ENCODE measurements around the gene UPK2.
"Not testable (repeated sequence)": the region's sequence is repeated elsewhere in the genome, so short reads cannot be mapped to it uniquely, and the experiment has no call there.

Gene UPK2

DNA sequence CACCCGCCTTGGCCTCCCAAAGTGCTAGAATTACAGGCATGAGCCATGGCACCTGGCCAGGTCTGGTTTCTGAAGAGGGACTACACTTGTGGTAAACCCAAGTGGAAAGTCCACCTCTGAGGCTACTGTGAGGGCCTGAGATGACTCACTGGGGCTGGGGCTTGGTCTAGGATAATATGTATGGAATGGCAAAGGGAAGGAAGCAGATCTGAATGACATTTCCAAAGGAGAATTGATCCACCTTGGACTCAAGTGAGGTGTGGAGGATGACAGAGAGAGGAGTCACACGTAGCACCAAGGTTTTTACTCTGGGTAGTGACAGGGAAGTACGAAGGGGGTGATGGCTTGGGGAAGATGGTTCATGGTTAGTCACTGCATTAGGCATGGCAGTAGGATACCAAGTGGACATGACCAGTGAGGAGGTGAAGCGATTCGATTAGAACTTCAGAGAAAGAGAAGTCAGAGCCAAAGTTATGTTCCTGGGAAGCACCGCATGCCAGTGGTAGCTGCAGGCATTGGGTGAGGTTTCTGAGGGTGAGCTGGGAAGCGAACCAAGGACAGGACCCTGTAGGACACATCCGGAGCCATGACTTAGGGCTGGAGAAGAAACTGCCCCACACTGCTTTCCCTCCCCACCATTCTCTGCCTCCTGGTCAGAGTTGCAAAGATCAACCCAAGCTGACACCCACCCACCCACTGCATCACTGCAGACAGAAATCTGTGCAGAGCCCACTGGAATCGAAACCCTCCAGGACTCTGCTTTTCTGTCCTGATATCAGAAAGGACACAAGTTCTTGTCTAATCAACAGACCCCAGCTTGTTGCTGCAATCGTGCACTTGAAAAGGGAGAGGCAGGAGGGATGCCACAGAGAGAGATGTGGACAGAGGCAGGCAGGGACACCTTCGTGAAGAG lies 17.4 kb upstream of the UPK2 start:
- DNase-seq (ENCODE audit: low spot score): no peak

GRCh38 chr11:118939404-118939915 lies 16.6 kb upstream of the UPK2 start:
- DNase-seq (ENCODE audit: low spot score): no peak

GRCh38 chr11:118939953-118940598 lies 16.0 kb upstream of the UPK2 start:
- DNase-seq (ENCODE audit: low spot score): no peak

DNA sequence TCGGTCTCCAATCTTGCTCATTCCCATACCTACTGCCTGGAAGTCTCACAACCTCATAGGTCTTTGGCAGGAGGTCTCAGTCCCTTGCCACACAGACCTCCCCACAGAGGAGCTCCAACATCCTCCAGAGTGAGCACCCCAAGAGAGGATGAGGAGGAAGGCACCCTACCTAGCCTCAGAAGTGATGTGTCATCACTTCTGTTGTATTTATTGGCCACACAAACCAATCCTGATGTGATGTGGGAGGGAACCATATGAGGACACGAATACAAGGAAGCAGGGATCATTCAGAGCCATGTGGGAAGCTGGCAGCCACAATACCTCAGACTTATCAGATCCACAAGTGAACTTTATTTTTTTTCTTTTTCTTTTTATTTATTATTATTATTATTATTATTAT lies 9.0 kb upstream of the UPK2 start:
- no peak for DNase-seq (ENCODE audit: low spot score)

DNA sequence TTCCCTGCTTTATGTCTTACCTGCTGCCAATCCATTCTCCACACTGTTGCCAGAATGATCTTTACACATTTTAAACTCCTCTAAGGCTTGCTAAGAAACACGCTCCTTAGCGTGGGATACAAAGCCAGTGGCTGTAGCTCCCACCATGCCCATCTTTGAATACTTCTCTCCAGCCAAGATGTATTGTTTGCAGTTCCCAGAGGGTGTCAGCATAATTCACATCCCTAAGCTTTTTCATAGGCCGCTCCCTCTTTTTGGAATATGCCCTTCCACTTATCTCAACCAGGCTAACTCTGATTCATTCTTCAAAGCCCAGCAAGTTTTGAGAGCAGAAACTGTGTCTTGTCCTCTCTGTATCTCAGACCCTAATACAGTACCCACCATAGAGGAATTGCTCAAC lies 8.1 kb upstream of the UPK2 start:
- DNase-seq (ENCODE audit: low spot score): no peak

- no peak for DNase-seq (ENCODE audit: low spot score)
Observed at GRCh38 chr11:118953265-118953664, 2.8 kb upstream of the UPK2 start.

DNA sequence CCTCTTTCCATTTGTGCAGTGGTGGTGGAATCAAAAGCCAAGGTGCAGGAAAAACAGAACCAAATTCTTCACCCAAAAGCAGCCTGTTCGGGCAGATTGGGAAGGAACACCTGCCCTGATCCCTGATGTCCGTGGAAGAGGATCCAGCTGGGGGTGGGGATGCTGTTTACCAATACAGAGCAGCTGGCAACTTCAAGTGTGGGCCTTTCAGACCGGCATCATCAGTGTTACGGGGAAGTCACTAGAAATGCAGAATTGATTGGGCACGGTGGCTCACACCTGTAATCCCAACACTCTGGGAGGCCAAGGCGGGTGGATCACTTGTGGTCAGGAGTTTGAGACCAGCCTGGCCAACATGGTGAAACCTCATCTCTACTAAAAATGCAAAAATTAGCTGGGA lies 2.1 kb upstream of the UPK2 start:
- DNase-seq (ENCODE audit: low spot score): not testable (repeated sequence)

- DNase-seq (ENCODE audit: low spot score): no peak
Observed at GRCh38 chr11:118956847-118957469, 860 bp downstream of the UPK2 start.

DNA sequence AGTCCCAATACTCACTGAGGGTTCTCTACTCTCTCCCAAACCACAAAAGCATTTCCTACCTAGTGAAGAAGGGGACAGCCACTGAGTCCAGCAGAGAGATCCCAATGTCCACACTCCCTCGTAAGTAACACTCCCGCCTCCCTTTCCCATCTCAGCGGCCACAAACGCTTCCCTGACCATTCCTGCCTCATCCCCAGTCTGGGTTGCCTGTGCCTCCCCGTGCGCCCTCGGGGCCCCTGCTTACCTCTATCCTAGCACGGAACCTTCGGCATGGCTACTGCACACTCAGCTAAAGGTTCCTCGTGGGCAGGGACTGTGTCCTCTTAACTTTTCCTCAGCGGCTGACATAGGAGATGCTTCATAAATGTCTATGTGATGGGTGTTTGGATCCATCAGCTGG lies 1.5 kb downstream of the UPK2 start:
- DNase-seq (ENCODE audit: low spot score): no peak

GRCh38 chr11:118957968-118958367 lies 1.9 kb downstream of the UPK2 start:
- no peak for DNase-seq (ENCODE audit: low spot score)

DNA sequence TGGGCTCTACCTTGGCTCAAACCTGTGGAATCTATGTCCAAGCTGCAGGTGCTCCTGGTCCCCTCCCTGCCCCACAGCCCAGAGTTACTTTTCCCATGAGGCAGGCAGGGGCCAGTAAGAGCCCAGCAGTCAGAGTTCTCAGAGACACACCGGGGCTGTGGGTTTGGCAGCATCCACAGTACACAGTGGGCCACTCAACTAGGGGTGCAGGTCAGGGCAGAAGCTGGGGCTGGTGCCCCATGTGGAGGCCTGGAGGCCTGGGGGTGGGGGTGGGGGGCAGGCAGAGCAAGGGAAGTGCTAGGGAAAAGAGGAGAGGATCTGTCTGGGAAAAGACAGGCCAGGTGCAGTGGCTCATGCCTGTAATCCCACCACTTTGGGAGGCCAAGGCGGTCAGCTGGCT lies 2.5 kb downstream of the UPK2 start:
- DNase-seq (ENCODE audit: low spot score): no peak

- DNase-seq (ENCODE audit: low spot score): no peak
Observed at GRCh38 chr11:118961189-118961588, 5.1 kb downstream of the UPK2 start.

- DNase-seq (ENCODE audit: low spot score): no peak
Observed at GRCh38 chr11:118961591-118961990, 5.5 kb downstream of the UPK2 start.

GRCh38 chr11:118969508-118969907 lies 13.4 kb downstream of the UPK2 start:
- DNase-seq (ENCODE audit: low spot score): not testable (repeated sequence)

GRCh38 chr11:118971646-118972045 lies 15.5 kb downstream of the UPK2 start, which contains the start of gene FOXR1:
FOXR1 (plus strand) TSS chr11:118971761; CDS start chr11:118971932, 171 bp downstream.
- no peak for DNase-seq (ENCODE audit: low spot score)

- DNase-seq (ENCODE audit: low spot score): no peak
Observed at GRCh38 chr11:118973985-118974384, 17.9 kb downstream of the UPK2 start.

DNA sequence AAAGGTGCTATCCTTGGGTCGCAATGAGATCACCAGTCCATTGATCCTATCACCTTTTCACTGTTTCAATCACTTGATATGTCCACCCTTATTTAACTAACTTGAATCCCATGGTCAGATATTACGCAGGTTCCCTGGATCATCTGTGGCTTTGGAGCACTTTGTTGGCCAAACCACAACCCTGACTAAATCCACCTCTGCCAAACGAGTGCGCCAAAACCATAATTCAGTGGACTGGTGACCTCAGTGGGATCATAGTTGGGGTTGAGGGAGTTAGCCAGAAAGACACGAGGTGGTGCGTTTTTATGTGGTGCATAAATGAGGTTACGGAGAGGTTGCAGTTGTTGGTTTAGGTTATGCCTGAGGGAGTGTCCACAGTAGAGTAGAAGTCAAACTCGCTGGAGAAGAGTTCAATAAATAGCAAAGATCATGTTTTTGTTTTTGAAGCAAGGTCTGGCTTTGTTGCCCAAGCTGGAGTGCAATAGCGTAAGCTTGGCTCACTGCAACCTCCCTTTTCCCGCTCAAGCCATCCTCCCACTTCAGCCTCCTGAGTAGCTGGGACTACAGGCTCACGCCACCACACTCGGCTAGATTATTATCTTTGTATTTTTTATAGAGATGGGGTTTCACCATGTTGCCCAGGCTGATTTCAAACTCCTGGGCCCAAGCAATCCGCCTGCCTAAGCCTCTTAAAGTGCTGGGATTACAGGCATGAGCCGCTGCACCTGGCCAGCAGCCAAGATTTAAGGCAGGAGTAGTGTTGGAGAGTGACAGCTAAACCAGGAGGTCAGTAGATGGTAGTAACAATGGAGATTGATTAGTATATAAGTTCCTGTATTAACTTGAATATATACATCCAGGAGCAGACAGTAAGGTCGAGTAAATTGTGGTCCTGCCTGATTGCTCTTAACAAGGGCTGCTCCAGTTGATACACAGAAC lies 19.9 kb downstream of the UPK2 start:
- DNase-seq (ENCODE audit: low spot score): no peak

- no peak for DNase-seq (ENCODE audit: low spot score)
Observed at GRCh38 chr11:118979434-118979833, 23.3 kb downstream of the UPK2 start.

- no peak for DNase-seq (ENCODE audit: low spot score)
Observed at GRCh38 chr11:118980191-118980881, 24.2 kb downstream of the UPK2 start.

GRCh38 chr11:118984337-118984736 lies 28.2 kb downstream of the UPK2 start:
- not testable (repeated sequence) for DNase-seq (ENCODE audit: low spot score)

DNA sequence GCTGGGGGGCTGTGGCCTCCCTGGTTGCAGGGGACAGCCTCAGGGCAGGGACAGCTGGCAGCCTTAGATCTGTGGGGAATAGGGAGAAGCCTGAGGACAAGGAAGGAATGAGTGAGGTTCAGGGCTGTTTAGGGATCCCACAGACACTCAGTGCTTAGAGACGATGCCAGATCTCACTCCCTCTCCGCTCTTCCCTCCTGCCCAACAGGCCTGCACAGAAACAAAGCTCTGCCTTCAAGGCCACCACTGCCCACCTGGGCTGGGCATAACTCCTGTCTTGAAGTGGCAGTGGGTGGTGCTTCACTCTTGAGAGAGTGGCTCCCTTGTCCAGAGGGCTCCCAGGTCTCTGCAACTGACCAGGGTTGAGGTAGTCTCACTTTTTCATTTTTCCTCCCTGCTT lies 28.7 kb downstream of the UPK2 start:
- no peak for DNase-seq (ENCODE audit: low spot score)

Data from HuH-7 (cell line).